Measurements from ENCODE around the gene MYOZ3.

MYOZ3 gene

DNA sequence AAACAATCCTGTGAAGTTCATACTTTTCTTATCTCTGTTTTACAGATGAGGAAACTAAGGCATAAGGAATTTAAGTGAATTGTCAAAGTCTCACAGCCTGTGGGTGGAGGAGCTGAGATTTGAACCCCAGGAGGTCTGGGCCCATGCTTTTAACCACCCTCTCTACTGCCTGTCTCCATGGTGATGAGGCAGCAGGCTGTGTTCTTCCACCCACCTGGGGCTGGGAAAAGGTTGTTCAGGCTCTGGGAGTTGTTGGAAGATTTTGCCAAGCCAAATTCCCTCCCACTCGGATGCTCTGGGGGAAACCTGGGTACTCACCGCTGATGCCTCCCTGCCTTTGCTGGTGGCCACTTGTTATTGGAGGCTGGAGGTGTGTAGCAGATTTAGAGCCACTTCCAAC lies 38.9 kb upstream of the MYOZ3 start:
- TF ChIP-seq, protein P1, sequence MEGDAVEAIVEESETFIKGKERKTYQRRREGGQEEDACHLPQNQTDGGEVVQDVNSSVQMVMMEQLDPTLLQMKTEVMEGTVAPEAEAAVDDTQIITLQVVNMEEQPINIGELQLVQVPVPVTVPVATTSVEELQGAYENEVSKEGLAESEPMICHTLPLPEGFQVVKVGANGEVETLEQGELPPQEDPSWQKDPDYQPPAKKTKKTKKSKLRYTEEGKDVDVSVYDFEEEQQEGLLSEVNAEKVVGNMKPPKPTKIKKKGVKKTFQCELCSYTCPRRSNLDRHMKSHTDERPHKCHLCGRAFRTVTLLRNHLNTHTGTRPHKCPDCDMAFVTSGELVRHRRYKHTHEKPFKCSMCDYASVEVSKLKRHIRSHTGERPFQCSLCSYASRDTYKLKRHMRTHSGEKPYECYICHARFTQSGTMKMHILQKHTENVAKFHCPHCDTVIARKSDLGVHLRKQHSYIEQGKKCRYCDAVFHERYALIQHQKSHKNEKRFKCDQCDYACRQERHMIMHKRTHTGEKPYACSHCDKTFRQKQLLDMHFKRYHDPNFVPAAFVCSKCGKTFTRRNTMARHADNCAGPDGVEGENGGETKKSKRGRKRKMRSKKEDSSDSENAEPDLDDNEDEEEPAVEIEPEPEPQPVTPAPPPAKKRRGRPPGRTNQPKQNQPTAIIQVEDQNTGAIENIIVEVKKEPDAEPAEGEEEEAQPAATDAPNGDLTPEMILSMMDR (IDR thresholded peaks at IDR 0.05; ENCODE audit: insufficient read depth, low read depth, low read length, missing control alignments), result no peak
- no peak overlapping the region for H3K4me3 ChIP-seq (ENCODE audit: low read depth, low read length)
- DNase-seq (ENCODE audit: low read depth), result no peak

DNA sequence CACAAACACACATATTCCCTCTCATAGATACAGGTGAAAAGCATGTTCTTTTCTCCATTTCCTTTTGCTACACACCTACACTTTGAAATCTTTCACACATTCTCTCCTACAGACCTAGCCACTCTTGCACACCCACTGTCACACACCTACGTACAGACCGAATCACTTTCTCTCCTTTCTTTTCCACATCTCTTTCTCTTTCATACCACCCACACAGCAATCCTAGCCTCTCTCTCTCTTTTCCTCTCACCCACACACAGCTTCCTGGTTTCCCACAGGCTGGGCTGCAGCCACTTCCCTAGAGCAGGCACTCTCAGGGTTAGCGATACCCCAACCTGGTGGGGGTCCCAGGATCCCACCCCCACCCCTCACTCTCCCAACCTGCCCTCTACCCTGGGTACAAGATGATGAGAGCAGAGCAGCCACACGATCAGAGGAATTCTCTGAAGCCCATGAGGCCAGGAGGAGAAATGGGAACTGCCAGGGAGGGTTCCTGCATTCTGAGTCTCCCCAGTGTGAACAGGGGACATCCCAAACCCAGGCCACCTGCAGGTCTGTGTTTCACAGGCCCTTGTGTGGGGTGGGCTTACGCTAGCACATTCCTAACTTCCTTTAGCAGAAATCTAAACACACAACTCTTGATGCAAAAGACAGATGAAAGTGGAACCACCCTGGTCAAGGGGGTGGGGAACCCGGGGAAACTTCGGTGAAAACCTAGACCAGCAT lies 37.7 kb upstream of the MYOZ3 start:
- DNase-seq (ENCODE audit: low read depth), result peak; percentile 57
- H3K4me3 ChIP-seq (ENCODE audit: low read depth, low read length), result peak overlapping the region; percentile 50
- TF ChIP-seq, protein P1 (IDR thresholded peaks at IDR 0.05; ENCODE audit: insufficient read depth, low read depth, low read length, missing control alignments), result no peak

DNA sequence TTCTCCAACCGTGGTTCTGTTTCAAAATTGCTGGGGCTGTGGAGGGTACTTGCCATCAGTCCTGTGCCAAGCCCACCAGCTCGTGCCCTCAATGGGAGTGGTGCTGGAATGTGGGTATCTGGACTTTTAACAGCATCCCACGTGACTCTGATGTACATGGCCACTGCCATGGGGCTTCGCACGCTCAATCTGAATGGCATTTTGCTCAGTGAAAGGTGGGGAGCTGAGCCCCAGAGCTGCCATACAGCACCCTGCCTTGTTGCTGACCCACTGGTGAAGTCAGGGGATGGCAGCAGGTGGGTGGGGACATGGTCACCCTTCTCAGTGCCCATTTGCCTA lies 37.2 kb upstream of the MYOZ3 start:
- peak overlapping the region; percentile 50 for H3K4me3 ChIP-seq (ENCODE audit: low read depth, low read length)
- TF ChIP-seq, protein P1 (IDR thresholded peaks at IDR 0.05; ENCODE audit: insufficient read depth, low read depth, low read length, missing control alignments), result no peak
- no peak for DNase-seq (ENCODE audit: low read depth)

DNA sequence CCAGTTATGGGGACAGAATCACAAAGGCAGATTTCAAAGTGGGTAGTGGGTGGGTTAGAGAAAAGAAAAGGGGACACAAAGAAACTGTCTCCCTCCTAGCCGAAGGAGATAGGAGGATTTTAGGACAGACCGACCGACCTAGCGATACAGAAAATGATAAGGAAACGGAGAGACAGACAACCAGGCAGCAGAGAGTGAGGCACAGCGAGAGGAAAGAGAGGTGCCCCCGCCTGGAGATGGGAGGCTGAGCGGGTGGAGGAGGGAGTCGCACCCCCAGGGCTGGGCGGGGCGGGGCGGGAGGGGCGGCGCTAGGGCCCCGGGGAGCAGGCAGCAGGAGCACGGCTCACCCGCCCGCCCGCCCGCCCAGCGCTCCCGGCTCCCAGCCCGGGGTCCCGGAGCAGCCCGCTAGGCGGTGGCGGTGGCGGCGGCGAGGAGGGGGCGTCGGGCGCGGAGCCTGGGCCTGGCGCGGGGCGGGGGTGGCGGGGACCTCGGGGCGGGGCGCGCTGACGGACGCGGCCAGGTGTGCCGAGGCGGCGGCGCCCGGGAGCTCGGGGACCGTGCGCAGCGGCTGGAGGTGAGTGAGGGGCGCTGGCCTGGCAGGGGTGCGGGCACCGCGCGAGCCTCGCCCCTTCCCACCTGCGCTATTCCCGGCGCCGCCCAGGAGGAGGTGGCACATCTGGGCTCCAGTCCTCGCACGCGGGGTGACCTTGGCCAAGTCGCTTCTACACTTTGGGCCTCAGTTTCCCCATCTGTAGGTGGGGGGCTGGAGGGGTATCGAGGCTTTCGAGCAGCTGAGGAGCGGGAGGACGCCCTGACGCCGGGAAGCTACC lies 36.5 kb upstream of the MYOZ3 start:
- DNase-seq (ENCODE audit: low read depth), result peak; percentile 52
- TF ChIP-seq, protein P1 (IDR thresholded peaks at IDR 0.05; ENCODE audit: insufficient read depth, low read depth, low read length, missing control alignments), result no peak
- peak overlapping the region; percentile 69 for H3K4me3 ChIP-seq (ENCODE audit: low read depth, low read length)

DNA sequence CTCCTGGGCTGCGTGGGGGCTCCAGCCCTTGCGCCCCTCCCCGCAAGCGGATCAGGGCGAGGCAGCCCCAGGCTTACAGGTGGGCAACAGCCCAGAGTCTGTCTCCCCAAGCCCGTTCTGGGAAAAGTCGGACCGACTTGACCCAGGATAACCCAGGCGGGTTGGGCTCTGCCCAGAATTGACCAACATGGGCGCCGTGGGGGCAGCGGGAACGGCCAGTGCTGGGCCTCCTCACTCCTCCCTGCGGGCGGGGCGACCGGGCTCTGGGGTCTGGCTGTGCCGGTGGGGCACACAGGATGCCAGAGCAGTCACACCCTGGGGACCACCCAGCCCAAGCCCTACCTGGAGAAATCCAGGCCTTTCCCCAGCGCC lies 35.9 kb upstream of the MYOZ3 start:
- TF ChIP-seq, protein P1 (IDR thresholded peaks at IDR 0.05; ENCODE audit: insufficient read depth, low read depth, low read length, missing control alignments), result no peak
- H3K4me3 ChIP-seq (ENCODE audit: low read depth, low read length), result peak overlapping the region; percentile 69
- DNase-seq (ENCODE audit: low read depth), result no peak

DNA sequence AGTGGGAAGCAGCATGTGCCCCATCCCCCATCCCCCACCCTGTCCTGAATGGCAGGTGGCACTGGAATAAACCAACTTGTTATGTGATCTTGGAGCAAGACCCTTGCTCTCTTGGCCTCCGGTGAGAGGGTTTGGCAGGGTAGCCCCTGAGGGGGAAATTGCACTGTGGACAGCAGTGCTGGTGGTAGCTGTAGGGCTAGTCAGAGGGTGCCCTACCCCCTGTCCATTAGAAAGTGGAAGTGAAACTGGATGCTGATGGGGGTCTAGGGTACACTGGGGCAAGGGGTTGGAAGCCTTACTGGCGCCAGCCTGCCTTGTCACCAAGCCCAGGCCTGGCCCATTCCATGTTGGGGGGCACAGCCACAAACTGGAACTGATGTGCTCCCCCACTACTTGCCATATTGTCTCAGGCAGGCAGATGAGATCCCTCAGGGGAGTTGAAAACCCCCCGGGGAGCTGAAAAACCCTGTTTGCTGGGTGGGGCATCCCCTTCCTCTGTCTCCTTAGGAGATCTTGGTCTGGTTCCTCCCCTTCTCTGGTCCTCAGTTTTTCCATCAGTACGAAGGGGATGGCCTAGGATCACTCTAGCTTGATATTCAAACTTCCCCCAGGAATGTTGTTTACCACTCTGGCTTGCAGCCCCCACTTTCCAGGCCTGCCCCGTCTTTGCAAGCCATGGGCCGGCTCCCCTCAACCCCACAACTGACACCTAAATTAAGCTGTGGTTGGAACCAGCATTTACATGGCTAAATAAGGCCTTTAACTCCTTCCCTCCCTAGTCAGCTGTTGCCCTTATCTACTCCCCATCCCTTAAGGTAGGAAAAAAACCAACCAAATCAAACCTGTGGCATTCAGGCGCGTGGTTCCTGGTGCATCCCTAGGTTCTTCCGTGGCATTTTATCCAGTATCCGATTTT lies 35.0 kb upstream of the MYOZ3 start:
- DNase-seq (ENCODE audit: low read depth), result peak; percentile 69
- TF ChIP-seq, protein P1 (IDR thresholded peaks at IDR 0.05; ENCODE audit: insufficient read depth, low read depth, low read length, missing control alignments), result no peak
- peak overlapping the region; percentile 69 for H3K4me3 ChIP-seq (ENCODE audit: low read depth, low read length)
